ENCODE results near the gene TENT4A.
A peak's percentile ranks its signal among the peaks of the same experiment; 100 is the strongest.

TENT4A gene

GRCh38 chr5:6731465-6732237 lies 18.4 kb downstream of the TENT4A start:
- H3K4me3 ChIP-seq (ENCODE audit: low read depth, low read length): no peak overlapping the region
- TF ChIP-seq CTCF (IDR thresholded peaks at IDR 0.05; ENCODE audit: low read depth, low read length): no peak

GRCh38 chr5:6732634-6733410 lies 19.6 kb downstream of the TENT4A start:
- no peak for TF ChIP-seq CTCF (IDR thresholded peaks at IDR 0.05; ENCODE audit: low read depth, low read length)
- H3K4me3 ChIP-seq (ENCODE audit: low read depth, low read length): peak overlapping the region; percentile 41

- peak overlapping the region; percentile 41; the same call in 1 of the 2 replicates for H3K4me3 ChIP-seq (ENCODE audit: low read depth, low read length)
- no peak for TF ChIP-seq CTCF (IDR thresholded peaks at IDR 0.05; ENCODE audit: low read depth, low read length)
These were observed 20.4 kb downstream of the TENT4A start for GRCh38 chr5:6733411-6734242.

- H3K4me3 ChIP-seq (ENCODE audit: low read depth, low read length): no peak overlapping the region
- no peak for TF ChIP-seq CTCF (IDR thresholded peaks at IDR 0.05; ENCODE audit: low read depth, low read length)
These were observed 21.0 kb downstream of the TENT4A start for GRCh38 chr5:6734243-6734700.

- H3K4me3 ChIP-seq (ENCODE audit: low read depth, low read length): no peak overlapping the region
- no peak for TF ChIP-seq CTCF (IDR thresholded peaks at IDR 0.05; ENCODE audit: low read depth, low read length)
These were observed 21.5 kb downstream of the TENT4A start for GRCh38 chr5:6734781-6735180.

GRCh38 chr5:6736106-6736505 lies 22.9 kb downstream of the TENT4A start:
- no peak overlapping the region for H3K4me3 ChIP-seq (ENCODE audit: low read depth, low read length)
- TF ChIP-seq CTCF (IDR thresholded peaks at IDR 0.05; ENCODE audit: low read depth, low read length): no peak

Data from WI38 (cell line).